Prostate gland (tissue), 2 donors: ENCODE results near the gene PAPOLB.

Experiments
- CTCF ChIP-seq, 4 experiments: fragments of 200-600 bp in 2 of 4; fragments of 450-650 bp in 2 of 4; sonication (generic) in 2 of 4; IDR thresholded peaks; 1 replicate in 3 of 4; 2 replicates in 1 of 4; pipeline ENCODE4 v1.5.1; 2016 to 2019; ENCODE audit warnings: antibody characterized with exemption in 4 of 4, mild to moderate bottlenecking in 2 of 4, moderate library complexity in 2 of 4
- POLR2A ChIP-seq: fragments of 450-650 bp; IDR thresholded peaks from one replicate; pipeline ENCODE4 v1.6.1; 2016; ENCODE audit warnings: antibody characterized with exemption, mild to moderate bottlenecking
- POLR2AphosphoS5 ChIP-seq: sonication (generic); formaldehyde crosslinking; IDR thresholded peaks from one replicate; pipeline ENCODE4 v1.6.1; 2017; ENCODE audit warnings: antibody characterized with exemption

GRCh38 chr7:4815609-4816418 is 46.0 kb downstream of the PAPOLB start:
- TF ChIP-seq POLR2AphosphoS5 = no peak
- no peak for TF ChIP-seq CTCF (IDR thresholded peaks at IDR 0.05)
- TF ChIP-seq POLR2A = no peak
